ENCODE results near the gene EYS.

GRCh38 chr6:64252256-64252655 lies 1454.8 kb downstream of the EYS start:
- no peak for TF ChIP-seq EZH2 (IDR thresholded peaks at IDR 0.05; ENCODE audit: insufficient read depth, poor library complexity, severe bottlenecking)
- TF ChIP-seq EZH2phosphoT487 (IDR thresholded peaks at IDR 0.05; ENCODE audit: insufficient read depth, low read depth) = no peak

Measured in GM23248 (cell line).